ENCODE data around the gene TEAD1. TPM values are rescaled to one million over a fixed set of nuclear protein-coding genes. Genes with fewer than 3 reads are reported as not detected.

TEAD1 gene
- total and polyA plus RNA-seq, 2 experiments from 2014 or later = 45.9 to 105 TPM

DNA sequence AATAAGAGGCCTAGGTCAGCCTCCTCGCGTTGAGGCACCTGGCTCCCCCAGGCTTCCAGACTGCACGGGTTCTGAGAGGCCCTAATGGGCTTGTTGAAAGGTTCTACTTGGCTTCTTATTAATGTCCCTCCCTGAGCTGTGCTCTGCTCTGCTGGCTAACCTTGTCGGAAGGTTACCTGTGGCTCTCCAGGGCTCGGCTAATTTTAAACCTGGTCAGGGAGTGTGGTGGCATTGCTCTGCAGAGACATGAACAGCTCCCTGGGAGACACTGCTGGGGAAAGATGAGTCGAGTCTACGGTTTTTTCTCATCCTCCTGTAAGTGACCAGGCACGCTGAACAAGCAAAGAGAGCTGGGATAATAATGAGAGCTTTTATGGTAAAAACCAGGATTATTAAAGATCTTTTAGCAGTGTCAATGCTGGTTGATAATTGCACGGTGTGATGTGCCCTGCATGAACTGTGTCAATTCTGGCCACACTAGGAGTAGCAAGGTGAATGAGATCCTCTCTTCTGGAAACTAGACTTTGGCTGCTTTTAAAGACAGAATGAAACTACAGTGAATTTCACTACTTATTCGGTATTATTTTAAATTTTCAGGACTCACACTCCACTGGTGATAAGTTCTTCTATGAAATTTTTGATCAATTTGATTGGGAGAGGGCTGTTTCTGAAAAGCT lies 70.7 kb downstream of the TEAD1 start:
- H3K27me3 ChIP-seq = no peaks in the 10 kb centered on the region
- H3K36me3 ChIP-seq = no peaks in the 10 kb centered on the region
- TF ChIP-seq, protein P1, sequence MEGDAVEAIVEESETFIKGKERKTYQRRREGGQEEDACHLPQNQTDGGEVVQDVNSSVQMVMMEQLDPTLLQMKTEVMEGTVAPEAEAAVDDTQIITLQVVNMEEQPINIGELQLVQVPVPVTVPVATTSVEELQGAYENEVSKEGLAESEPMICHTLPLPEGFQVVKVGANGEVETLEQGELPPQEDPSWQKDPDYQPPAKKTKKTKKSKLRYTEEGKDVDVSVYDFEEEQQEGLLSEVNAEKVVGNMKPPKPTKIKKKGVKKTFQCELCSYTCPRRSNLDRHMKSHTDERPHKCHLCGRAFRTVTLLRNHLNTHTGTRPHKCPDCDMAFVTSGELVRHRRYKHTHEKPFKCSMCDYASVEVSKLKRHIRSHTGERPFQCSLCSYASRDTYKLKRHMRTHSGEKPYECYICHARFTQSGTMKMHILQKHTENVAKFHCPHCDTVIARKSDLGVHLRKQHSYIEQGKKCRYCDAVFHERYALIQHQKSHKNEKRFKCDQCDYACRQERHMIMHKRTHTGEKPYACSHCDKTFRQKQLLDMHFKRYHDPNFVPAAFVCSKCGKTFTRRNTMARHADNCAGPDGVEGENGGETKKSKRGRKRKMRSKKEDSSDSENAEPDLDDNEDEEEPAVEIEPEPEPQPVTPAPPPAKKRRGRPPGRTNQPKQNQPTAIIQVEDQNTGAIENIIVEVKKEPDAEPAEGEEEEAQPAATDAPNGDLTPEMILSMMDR (IDR thresholded peaks at IDR 0.05; ENCODE audit: low read depth, low read length) = no peak
- H3K9me3 ChIP-seq (ENCODE audit: low read depth) = no peaks in the 10 kb centered on the region
- H3K4me3 ChIP-seq = no peak overlapping the region
- peaks cover 40% of the 10 kb centered on the region for H3K4me1 ChIP-seq (ENCODE audit: low read depth)
- DNase-seq (ENCODE audit: low read depth in 1 of 2, low spot score in 1 of 2) = peak in 1 of 2 donors; percentile 91
- H3K27ac ChIP-seq = peak overlapping the region; percentile 94

DNA sequence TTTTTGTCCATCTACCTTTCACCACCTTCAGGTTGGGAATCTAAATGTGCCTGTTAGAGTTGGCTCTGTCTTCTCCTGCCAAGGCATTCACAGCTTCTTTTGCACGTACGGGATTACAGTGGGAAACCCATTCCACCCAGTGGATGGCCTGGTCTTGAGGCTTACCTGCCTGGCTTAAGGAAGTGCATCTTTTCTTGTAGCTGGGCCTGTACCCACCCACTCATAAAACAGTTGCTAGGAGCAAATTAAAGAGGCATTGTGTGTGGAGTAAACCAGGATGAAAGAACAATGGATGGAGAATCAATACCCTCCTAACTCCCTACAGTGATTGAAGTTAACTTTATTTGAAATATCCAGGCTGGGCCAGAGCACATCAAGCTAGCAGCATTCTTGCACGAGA lies 71.6 kb downstream of the TEAD1 start:
- TF ChIP-seq, protein P1 (IDR thresholded peaks at IDR 0.05; ENCODE audit: low read depth, low read length) = no peak
- DNase-seq (ENCODE audit: low read depth in 1 of 2, low spot score in 1 of 2) = no peak
- peak overlapping the region; percentile 94 for H3K27ac ChIP-seq
- H3K9me3 ChIP-seq (ENCODE audit: low read depth) = no peaks in the 10 kb centered on the region
- peaks cover 42% of the 10 kb centered on the region for H3K4me1 ChIP-seq (ENCODE audit: low read depth)
- no peaks in the 10 kb centered on the region for H3K36me3 ChIP-seq
- no peaks in the 10 kb centered on the region for H3K27me3 ChIP-seq
- H3K4me3 ChIP-seq = no peak overlapping the region

DNA sequence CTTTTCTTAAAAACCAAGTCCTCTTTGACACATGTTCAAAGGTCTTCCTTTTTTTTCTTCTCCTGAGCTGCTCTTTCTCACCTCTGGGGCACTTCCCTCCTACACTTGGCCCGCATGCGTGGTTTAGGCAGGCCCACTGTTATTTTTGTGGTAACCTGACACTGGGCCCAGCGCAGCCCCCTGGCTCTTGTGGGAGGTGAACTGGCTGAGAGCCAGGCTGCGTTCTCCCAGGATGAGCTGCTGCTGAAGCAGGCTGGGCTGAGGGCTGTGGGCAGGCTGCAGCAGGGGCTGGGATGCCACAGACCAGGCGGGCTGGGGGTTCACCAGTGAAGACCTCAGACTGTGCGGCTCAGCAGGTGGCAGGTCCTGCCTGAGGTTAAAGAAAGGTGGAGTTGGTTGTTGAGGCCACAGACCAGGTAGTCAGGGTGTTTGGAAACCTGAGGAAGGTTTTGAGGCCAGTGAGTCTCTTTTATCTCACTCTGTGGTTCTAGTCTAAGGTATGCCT lies 72.4 kb downstream of the TEAD1 start:
- Histone ChIP-seq H3K27me3 (no peaks in the 10 kb centered on the region), H3K27ac (peak overlapping the region; percentile 94), H3K36me3 (no peaks in the 10 kb centered on the region), H3K4me1 (ENCODE audit: low read depth) (peaks cover 42% of the 10 kb centered on the region), H3K4me3 (no peak overlapping the region), H3K9me3 (ENCODE audit: low read depth) (no peaks in the 10 kb centered on the region)
- DNase-seq (ENCODE audit: low read depth in 1 of 2, low spot score in 1 of 2) = peak; percentile 93 to 97
- TF ChIP-seq, protein P1 (IDR thresholded peaks at IDR 0.05; ENCODE audit: low read depth, low read length) = no peak

DNA sequence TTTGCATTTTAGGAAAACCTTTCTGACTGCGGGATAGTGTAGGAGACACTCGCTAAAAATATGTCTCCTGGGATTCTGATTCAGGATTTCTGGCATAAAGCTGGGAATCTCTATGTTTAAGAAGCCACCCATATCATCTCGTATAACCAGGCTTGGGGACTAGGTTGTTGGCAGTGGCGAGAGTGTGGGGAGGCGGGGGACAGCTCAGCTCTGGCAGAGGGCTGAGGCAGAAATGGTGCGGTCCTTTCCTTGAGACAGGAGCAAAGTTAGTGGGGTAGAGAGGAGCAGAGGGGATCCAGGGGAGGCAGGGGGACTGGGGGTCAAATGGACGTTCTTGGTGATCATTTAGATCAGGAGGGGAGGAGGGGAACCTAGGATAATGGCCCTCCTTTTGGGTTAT lies 74.3 kb downstream of the TEAD1 start:
- no peak overlapping the region for H3K27ac ChIP-seq
- no peaks in the 10 kb centered on the region for H3K27me3 ChIP-seq
- no peak overlapping the region for H3K4me3 ChIP-seq
- no peaks in the 10 kb centered on the region for H3K36me3 ChIP-seq
- DNase-seq (ENCODE audit: low read depth in 1 of 2, low spot score in 1 of 2) = no peak
- H3K9me3 ChIP-seq (ENCODE audit: low read depth) = no peaks in the 10 kb centered on the region
- TF ChIP-seq, protein P1 (IDR thresholded peaks at IDR 0.05; ENCODE audit: low read depth, low read length) = no peak
- peaks cover 37% of the 10 kb centered on the region for H3K4me1 ChIP-seq (ENCODE audit: low read depth)

DNA sequence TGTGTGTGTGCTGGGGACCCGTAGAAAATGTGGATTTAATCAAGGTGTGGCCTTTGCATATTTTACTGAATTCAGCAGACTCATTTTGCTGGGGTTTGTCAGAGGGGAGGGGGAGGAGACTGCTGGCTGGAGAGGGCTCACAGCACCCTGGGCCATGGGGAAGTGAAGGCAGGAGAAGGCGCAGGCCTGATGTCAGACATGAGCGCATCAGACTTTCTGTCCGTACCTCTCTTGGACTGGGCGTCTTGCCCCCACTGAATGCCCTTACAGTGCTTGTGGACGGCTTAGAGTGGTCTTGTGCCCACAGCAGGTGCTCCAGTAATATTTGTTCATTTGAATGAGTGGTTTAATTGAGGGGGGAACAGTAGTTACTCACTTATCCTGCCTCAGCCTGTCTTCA lies 75.2 kb downstream of the TEAD1 start:
- Histone ChIP-seq H3K27ac (no peak overlapping the region), H3K27me3 (no peaks in the 10 kb centered on the region), H3K9me3 (ENCODE audit: low read depth) (no peaks in the 10 kb centered on the region), H3K36me3 (no peaks in the 10 kb centered on the region), H3K4me1 (ENCODE audit: low read depth) (peaks cover 37% of the 10 kb centered on the region), H3K4me3 (no peak overlapping the region)
- TF ChIP-seq, protein P1 (IDR thresholded peaks at IDR 0.05; ENCODE audit: low read depth, low read length) = no peak
- no peak for DNase-seq (ENCODE audit: low read depth in 1 of 2, low spot score in 1 of 2)

Data from cardiac muscle cell (in vitro differentiated cells and primary cell).